CD4-positive, alpha-beta T cell treated with Interleukin-21 for 1 hour (primary cell): ENCODE measurements around the gene ZNF536.
"Not testable (repeated sequence)": the region's sequence is repeated elsewhere in the genome, so short reads cannot be mapped to it uniquely, and the experiment has no call there.

Source experiments
- DNase-seq: peaks from one replicate; pipeline ENCODE4 v3.0.0-alpha.2; 2020

ZNF536 gene

DNA sequence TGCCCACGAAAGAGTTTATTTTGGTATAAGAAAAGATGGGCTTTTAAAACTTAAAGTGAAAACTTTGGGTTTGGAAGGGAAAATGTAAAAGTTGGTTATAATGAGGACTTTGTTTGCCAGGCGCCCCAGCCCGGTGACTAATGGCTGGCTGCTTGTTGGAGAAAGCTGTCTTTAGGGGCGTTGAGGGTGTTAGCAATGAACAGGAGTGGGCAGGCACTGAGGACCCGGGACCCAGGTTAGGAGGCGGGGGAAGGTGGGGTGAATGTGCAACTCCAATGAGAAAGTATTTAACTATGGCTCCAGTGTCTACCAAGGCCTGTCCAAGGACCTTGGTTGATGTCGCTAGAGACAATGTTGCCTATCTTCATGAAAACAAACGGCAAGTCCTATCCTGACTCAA, 118.6 kb downstream of the ZNF536 start:
- no peak for DNase-seq

DNA sequence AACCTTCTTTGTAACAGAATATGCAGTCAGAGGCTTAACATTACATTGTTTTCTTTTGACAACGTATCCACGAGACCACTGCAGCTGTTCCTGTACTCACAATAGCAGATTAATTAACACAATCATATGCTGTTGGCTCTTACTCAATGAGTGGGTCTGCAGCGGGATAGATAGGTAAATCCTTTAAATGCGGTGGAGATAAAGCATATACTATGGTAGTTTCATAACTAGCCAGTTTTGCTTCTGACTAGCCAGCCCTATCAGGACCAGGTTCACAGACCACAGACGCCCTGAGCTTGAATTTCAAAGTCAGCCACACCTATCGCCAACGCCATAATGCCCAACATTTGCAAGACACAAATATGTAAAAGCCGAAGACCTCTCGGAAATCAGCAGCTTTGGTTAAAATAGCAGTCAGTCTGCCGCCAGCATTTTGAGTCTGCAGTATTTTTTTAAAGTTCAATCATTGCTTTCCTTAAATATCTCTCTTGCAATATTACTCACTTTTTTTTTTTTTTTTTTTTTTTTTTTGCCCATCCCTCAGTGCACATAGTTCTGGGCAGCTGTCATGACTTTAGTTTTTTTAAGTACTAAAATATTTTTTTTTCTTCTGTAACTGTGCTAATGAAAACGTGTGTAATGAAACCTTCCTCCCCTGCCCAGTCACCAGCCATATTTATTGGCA, 120.5 kb downstream of the ZNF536 start:
- no peak for DNase-seq

DNA sequence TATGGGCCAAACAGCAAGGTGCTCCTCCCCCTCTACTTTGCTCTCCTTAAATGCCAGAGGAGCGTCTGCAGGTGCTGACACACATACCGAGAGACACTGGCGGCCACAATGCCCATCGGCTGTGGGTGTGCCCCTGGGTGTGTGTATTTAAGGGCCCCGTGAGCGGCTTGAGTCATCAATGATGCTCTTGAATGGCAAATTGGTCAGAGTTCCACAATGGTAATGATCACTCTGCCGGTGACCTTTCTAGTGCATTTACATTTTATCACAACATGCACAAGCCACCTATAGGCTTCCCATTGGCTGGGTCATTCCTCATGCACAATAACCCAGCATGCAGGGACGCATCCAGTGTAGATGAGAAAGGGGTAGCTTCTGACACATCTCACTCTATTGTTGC, 124.8 kb downstream of the ZNF536 start:
- DNase-seq: no peak

DNA sequence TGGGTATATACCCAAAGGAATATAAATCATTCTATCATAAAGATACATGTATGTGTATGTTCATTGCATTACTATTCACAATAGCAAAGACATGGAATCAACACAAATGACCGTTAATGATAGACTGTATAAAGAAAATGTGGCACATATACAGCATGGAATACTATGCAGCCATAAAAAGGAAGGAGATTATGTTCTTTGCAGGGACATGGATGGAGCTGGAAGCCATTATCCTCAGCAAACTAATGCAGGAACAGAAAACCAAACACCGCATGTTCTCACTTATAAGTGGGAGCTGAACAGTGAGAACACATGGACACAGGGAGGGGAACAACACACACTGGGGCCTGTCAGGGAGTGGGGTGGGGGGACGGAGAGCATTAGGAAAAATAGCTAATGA, 125.9 kb downstream of the ZNF536 start:
- not testable (repeated sequence) for DNase-seq

DNA sequence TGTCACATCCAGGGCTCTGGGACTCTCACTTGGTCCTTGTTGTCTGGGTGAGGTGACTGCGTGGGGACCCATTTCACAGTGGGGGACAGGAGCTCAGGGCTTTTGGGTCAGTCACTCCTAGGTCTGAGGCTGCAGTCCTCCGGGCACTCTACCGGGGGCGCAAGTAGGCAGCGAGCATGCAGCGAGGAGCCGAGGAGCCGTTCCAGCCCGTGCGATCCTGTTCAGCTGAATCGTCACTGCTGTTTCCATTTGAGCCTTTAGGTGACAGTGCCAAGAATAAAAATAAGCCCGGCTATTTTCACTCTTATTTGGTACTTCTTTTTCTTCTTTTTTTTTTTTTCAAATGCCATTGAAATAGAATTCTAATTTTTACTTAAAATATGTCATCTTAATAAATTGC, 126.5 kb downstream of the ZNF536 start:
- no peak for DNase-seq

DNA sequence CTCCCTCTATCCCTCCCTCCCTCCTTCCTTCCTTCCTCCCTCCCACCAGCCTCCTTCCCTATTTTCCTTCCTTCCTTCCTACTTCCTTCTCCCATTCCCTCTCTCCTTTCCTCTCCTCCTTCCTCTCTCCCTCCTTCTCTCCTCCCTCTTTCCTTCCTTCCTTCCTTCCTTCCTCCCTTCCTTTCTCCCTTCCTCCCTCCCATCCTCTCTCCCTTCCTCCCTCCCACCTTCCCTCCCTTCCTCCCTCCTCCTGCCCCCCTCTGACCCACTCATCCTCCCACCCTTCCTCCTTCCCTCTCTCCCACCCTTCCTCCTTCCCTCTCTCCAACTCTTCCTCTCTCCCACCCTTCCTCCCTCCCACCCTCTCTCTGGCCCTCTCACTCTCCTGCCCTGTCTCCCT, 132.1 kb downstream of the ZNF536 start:
- no peak for DNase-seq

DNA sequence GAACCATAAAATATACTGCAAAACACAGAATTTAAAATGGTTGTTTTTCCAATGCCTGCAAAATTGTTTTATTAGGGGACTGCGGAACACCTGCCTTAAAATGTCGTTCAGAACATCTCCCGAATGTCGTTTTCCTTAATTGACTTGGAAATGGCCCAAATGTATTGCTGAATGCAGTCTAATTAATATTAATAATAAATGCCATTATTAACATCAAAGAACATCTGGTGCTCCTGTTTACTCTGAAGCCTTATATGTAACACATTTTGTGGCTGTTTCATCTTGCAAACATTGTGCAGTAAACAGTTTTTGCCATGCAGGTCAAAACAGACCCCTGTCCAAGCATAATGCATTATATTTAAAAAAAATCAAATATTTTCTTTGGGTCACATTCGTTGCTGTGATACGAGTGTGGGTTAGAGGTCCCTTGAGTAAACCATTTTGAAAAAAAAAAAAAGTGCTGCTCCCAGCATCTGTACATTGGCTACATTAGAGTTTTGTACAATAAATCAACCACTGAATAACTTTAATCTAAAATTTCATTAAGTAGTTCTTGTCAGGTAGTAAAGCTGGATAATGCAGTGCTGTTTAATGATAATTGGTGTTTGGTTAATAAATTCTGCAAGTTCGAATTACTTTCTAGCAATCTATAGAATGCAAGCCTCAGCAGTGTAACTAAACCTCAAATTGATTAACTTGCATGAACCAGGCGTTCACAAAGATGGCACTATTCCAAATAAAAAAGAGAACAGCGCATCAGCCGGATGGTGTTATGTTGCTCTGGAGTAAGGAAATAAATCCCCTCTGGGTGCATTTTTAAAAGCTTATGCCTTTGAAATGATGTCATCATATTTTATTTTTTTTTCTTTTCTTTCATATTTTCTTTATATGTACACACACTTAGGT, 140.2 kb downstream of the ZNF536 start:
- no peak for DNase-seq

DNA sequence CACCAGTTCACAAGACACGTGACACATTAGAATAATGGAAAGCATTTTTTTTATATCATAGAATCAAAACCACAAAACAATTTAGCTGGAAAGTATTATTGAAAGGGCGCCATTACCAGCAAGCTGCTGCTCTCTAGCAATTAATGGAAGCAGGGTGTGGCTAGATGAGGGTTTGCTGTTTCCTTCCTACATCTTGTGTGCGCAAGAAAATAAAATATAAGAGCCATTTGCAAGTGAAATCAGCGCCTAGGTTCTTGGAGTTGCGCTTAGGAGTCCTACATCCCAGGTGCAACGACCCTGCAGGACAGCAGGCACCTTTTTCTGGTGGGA, 140.9 kb downstream of the ZNF536 start:
- no peak for DNase-seq

DNA sequence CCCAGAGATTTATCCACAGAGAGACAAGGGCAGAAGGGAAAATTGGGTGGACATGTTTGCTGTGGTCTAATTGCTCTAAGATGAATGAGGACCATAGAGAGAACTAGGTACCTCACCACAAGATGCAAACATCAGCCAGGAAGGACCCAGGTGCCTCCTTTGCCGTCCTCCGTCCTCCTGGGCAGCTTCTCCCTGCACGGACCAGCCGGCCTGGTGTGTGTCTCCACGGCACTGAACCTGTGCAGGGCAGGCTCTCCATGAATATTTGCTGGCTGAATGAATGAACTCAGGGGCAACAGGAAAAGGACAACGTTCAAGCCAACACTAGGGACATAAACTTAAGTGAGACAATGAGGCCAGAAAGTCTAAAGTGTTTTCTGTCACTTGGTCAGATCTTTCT, 143.9 kb downstream of the ZNF536 start:
- no peak for DNase-seq

DNA sequence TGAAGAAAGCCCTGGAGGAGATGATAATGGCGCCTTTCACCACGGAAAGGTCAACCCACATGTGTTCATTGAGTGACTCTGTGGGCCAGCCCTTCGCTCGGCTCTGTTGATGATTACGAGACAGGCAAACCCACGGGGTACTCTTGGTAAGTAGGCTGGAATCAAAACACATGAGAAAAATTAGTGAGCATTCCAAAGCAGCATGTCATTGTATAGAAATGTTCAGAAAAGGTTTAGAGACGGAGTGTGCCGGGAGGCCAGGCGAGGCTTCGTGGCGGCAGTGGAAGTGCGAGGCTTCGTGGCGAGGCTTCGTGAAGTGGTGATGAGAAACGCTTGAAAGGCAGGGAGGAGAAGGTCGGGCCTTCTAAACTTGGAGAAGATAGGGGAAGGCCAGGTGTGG, 144.3 kb downstream of the ZNF536 start:
- no peak for DNase-seq

DNA sequence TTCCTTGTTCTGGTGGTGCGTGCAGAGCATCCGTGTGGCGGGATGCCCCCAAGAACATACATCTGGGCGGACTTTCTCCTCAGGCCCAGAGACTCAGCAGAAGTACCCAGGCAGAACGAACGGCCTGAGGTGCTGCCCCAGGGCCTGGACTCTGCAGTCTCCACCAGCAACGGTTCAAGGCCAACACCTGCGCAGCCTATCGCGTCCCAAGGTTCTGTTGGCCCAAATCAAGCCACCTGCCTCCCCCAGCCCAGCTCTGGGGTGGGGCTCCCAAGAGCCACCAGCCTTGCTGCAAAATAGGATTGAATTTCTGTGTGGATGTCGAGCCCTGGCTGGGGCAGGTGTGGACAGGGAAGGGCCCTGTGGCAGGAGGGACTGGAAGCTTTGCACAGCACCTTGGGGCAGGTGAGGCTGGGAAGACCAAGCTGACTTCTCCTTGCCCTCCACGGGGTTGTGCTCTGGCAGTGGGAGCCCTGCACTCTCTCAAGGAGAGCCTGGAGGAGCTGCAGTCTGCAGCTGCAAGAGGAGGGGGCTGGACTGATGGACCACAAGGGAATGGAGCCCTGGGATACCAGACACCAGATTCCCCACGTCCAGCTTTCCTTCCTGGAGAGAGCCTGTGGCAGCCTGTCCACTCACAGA, 146.9 kb downstream of the ZNF536 start:
- no peak for DNase-seq

DNA sequence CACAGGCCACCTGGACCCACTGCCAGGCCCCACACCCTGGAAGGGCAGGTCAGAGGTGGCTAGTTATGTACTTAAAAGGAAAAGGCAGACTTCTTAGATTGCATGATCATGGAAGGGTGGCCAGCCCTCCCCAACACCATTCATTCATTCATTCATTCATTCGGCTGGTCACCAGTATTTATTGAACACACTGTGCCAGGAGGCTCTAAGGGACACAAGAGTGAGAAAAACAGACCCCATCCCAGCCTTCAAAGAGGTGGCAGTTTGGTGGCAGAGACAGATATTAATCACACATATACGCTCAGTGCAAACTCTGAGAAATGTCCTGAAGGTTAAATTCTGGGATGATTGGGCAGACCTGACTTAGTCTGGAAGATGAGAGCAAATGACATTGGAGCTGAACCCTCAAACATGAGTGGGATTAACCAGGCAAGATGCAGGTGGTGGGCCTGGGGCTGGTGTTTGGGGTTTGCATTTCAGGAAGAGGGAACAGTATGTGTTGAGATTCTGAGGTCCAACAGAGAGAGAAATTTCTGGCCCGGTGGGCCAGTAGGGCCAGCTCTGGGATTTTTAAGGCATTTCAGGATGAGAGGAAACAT, 147.5 kb downstream of the ZNF536 start:
- no peak for DNase-seq

DNA sequence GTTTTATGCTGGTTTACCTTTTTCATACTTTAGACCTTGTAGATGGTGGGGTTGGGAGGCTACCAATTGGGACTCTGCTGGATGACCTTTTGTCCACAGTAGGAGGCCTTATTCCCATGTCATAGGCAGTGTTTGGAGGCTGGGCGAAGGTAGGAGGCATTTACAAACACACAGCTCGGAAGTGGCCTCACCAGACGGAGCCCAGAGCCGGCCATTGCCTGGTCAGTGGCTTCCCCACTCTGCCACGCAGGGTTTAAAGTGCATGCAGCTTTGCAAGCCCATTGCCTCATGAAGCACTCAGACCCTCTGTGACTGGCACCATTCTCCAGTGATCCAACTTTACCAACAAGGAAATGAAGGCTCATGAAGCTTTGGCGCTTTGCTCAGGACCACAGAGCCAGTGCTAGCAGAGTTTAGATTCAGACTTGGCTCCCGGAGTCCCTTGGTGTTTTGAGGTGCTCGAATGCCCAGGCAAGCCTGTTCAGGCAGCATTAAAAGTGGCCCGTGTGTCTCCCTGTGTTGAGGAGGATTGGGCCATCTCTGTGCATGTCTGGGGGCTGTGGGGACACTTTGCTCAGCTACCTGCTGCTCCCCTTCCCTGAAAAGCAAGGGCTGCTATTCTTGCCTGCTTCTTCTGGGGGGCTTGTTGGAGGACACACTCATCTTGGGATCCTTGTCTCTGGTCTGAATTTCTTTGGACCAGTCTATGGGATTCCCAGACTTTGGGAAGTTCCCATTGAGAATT, 148.7 kb downstream of the ZNF536 start:
- no peak for DNase-seq

DNA sequence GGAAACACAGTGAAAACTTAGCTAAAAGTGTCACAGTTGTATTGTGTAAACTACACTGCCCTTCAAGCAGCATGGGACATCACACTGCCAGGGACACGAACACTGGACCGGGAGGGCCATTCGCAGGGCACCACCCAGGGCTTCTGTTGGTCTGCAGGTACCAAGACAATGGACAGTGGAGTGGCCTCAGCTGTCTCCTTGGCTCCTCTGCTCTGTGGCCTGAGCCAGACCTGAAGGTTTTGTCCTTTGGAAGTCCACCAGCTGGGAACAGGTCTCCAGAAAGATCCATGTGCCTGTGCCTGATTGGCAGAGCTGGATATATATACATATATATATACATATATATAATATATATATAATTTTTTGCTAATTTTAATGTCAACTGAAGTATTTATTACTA, 149.8 kb downstream of the ZNF536 start:
- DNase-seq: no peak

DNA sequence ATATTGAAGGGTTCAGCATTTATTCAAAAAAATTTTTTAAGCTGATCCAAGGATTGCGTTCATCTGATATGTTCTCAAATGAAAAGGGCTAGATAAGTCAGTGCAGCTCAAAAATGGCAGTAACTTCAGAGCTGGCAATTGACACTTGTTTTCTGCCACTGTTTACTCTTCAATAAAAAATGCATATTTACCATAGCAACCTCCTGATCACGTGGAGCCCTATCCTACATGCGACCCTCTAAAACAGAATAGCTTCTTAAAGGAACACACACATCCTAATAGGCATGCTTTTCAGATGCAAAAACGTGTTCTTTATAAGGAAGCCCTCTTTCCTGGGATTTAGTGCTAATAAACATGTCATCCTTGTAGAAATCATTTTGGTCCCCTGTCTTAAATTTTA, 150.2 kb downstream of the ZNF536 start:
- DNase-seq: no peak

DNA sequence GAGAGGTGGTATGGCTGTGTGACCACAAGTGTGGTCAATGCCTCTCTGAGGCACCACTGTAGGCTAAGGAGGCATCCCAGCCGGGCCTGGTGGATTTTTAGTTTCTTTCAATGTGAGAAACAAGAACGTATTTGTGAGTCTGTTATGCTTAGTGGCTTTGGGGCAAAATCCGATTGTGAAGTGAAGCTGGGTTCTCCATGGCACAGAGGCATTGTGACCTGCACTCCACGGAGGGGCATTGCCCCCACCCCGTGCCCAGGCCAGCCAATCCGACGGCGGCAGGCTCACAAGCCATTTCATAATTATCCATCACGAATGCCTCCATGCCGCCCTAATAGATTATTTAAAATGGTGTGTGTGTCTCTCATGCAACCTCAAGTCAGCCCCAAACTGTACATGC, 151.6 kb downstream of the ZNF536 start:
- DNase-seq: no peak

DNA sequence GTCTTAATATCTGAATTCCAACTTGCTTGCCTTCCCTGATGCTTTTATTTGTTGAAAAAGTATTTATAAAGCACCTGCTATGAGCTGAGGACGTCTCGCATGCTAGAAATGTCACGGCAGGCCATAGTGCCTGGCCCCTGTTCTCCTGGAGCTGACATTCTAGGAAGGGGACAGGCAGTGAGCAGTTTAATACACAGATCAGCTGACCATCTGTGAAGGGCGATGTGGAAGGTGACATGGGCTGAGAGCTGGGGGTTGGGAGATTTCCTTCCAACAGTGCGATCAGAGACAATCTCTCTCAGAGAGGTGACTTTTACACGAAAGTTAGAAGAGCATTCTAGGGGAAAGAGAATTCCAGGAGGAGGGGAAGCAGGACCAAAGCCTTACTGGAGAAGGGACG, 153.2 kb downstream of the ZNF536 start:
- DNase-seq: no peak

DNA sequence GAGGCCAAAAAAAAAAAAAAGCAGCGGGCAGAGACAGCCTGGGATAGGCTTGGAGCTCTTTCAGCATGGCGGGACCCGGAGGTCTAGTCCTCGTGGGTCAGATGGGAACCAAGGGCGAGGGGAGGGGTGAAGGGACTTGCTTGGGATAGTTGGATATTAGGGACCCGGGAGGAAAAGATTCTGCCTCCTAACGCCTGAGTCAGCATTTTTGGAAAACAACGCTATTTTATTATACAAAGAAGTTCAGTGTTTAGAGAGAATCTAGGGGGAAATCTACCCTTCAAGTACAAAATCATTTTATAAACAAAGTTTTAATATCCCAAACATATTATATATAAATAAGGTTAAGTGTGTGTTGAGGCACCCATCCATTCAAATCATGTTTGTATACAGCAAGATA, 156.7 kb downstream of the ZNF536 start:
- no peak for DNase-seq

DNA sequence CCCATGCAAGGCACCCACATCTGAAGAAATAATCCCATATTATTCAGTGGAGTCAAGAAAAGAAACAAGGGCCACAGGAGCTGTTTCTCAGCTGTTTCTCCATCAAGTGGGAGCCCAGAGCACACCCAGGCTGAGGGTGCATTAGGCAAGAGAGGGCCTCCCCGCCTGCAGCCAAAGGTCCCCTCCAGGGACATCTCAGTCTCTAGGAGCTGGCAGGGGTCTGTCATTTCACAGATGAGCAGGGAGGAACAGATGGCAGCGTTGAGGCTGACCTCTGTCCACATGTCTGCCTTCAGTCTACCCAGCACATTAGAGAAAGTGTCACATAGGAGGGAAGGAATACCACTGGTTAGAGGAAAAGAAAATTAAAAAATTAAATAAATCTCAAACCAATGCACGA, 157.7 kb downstream of the ZNF536 start:
- no peak for DNase-seq

DNA sequence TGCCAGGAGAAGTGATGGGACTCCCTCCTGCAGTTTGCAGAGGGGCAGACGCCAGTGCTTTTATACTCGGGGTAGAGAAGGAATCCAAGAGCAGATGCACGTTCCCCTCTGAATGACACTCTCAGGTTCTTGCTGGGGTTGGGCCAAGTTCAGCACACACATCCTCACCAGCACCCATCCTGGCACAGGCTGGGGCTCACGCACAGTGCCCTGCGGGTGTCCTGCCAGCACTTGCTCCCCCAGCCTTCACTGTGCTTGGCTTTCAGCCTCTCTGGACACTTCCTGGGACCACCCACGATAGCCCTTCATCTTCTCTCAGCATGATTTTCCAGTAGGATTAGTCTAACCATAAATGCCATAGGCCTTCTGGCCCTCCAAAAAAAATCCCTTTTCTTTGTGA, 158.6 kb downstream of the ZNF536 start:
- DNase-seq: no peak

DNA sequence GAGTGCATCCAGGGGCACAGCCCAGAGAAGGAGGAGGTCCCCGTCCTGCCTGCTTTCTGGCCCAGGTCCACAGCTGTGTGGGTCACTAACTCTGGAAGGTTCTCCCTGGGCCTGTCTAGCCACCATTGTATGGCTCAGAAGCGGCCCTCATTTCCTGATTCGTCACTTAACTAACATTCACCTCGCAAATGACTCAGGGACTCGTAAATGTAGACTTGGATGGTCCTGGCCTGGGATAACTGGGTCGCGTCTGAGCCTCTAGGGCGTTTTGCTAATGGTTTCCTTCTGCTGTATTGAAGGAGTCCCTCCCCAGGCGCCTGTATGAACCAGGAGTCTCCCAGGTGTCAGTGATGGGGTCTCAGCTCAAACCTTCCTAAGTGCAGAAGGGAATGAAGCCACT, 162.8 kb downstream of the ZNF536 start:
- DNase-seq: no peak

DNA sequence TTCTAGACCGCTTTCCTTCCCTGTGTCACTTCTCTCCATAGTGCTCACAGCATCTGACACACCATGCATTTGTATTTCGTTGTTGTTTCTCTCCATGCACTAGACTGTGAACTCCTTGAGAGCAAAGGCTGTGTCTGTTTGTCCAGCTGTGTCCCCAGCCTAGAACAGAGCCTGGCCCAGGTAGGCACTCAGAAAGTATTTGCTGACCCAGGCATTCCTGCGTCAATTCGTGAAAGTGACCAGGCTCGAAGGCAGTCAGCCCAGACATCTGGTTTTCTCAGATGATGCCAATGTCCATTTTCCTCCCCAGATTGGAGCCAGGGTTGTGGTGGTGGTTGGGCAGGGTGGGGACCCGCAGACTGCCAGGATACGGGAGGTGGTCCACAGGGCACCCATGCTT, 164.8 kb downstream of the ZNF536 start:
- DNase-seq: no peak

DNA sequence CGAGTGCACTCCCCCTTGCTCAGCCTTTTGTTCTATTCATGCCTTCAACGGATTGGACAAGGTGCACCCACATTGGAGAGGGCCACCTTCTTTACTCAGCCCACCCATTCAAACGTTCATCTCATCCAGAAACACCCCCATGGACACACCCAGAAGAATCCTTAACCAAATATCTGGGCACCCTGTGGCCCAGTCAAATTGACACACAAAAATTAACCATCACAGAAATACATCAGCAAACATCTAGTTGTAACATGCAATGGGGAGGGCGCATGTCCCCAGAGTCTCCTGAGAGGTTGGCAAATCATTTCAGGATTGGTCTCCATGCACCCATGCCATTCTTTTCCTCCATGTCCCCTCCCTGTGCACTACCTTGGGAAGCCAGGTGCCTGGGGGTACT, 167.1 kb downstream of the ZNF536 start:
- DNase-seq: no peak
